Measurements from ENCODE around the gene LRFN2. TPM values are rescaled to one million over a fixed set of nuclear protein-coding genes. Genes with fewer than 3 reads are reported as not detected.

Gene LRFN2
- total RNA-seq, 1 donor, result not detected

GRCh38 chr6:40520084-40520483, 67.1 kb downstream of the LRFN2 start:
- H3K4me1 ChIP-seq (ENCODE audit: insufficient read depth, low read length), result no peaks in the 10 kb centered on the region
- H3K79me2 ChIP-seq (ENCODE audit: insufficient read depth, low read length), result no peaks in the 10 kb centered on the region
- no peaks in the 10 kb centered on the region for H3K36me3 ChIP-seq (ENCODE audit: insufficient read depth, low read length)
- H3K27me3 ChIP-seq (ENCODE audit: insufficient read depth, low read length), result no peaks in the 10 kb centered on the region
- no peak for DNase-seq (ENCODE audit: insufficient read length, low spot score, missing footprints)
- H3K27ac ChIP-seq (ENCODE audit: low read depth, low read length), result no peak overlapping the region
- TF ChIP-seq CTCF (IDR thresholded peaks at IDR 0.05; ENCODE audit: extremely low read depth, low read depth, low read length), result no peak
- no peak overlapping the region for H3K4me3 ChIP-seq (ENCODE audit: insufficient read depth, low read length)
- H4K20me1 ChIP-seq (ENCODE audit: insufficient read depth, low read length), result no peaks in the 10 kb centered on the region
- H3K9me3 ChIP-seq (ENCODE audit: low read depth, low read length), result no peaks in the 10 kb centered on the region
- H3K4me2 ChIP-seq (ENCODE audit: insufficient read depth, low read length), result no peak overlapping the region
- no peak overlapping the region for H2AFZ ChIP-seq (ENCODE audit: low read length)

GRCh38 chr6:40517654-40518053, 69.5 kb downstream of the LRFN2 start:
- no peak for TF ChIP-seq CTCF (IDR thresholded peaks at IDR 0.05; ENCODE audit: extremely low read depth, low read depth, low read length)
- DNase-seq (ENCODE audit: insufficient read length, low spot score, missing footprints), result no peak
- no peak overlapping the region for H2AFZ ChIP-seq (ENCODE audit: low read length)
- no peak overlapping the region for H3K4me3 ChIP-seq (ENCODE audit: insufficient read depth, low read length)
- H3K79me2 ChIP-seq (ENCODE audit: insufficient read depth, low read length), result no peaks in the 10 kb centered on the region
- no peak overlapping the region for H3K4me2 ChIP-seq (ENCODE audit: insufficient read depth, low read length)
- no peaks in the 10 kb centered on the region for H3K27me3 ChIP-seq (ENCODE audit: insufficient read depth, low read length)
- H3K4me1 ChIP-seq (ENCODE audit: insufficient read depth, low read length), result no peaks in the 10 kb centered on the region
- no peaks in the 10 kb centered on the region for H3K9me3 ChIP-seq (ENCODE audit: low read depth, low read length)
- H4K20me1 ChIP-seq (ENCODE audit: insufficient read depth, low read length), result no peaks in the 10 kb centered on the region
- no peak overlapping the region for H3K27ac ChIP-seq (ENCODE audit: low read depth, low read length)
- H3K36me3 ChIP-seq (ENCODE audit: insufficient read depth, low read length), result no peaks in the 10 kb centered on the region

- no peak for TF ChIP-seq CTCF (IDR thresholded peaks at IDR 0.05; ENCODE audit: extremely low read depth, low read depth, low read length)
- H3K36me3 ChIP-seq (ENCODE audit: insufficient read depth, low read length), result no peaks in the 10 kb centered on the region
- H3K4me3 ChIP-seq (ENCODE audit: insufficient read depth, low read length), result no peak overlapping the region
- no peak overlapping the region for H3K27ac ChIP-seq (ENCODE audit: low read depth, low read length)
- no peaks in the 10 kb centered on the region for H4K20me1 ChIP-seq (ENCODE audit: insufficient read depth, low read length)
- H3K4me2 ChIP-seq (ENCODE audit: insufficient read depth, low read length), result no peak overlapping the region
- H3K9me3 ChIP-seq (ENCODE audit: low read depth, low read length), result no peaks in the 10 kb centered on the region
- H3K4me1 ChIP-seq (ENCODE audit: insufficient read depth, low read length), result no peaks in the 10 kb centered on the region
- no peaks in the 10 kb centered on the region for H3K27me3 ChIP-seq (ENCODE audit: insufficient read depth, low read length)
- no peak for DNase-seq (ENCODE audit: insufficient read length, low spot score, missing footprints)
- H3K79me2 ChIP-seq (ENCODE audit: insufficient read depth, low read length), result no peaks in the 10 kb centered on the region
- H2AFZ ChIP-seq (ENCODE audit: low read length), result no peak overlapping the region
These were observed 70.7 kb downstream of the LRFN2 start for GRCh38 chr6:40516429-40516828.

- no peaks in the 10 kb centered on the region for H3K79me2 ChIP-seq (ENCODE audit: insufficient read depth, low read length)
- H4K20me1 ChIP-seq (ENCODE audit: insufficient read depth, low read length), result no peaks in the 10 kb centered on the region
- H3K36me3 ChIP-seq (ENCODE audit: insufficient read depth, low read length), result no peaks in the 10 kb centered on the region
- TF ChIP-seq CTCF (IDR thresholded peaks at IDR 0.05; ENCODE audit: extremely low read depth, low read depth, low read length), result no peak
- H3K4me1 ChIP-seq (ENCODE audit: insufficient read depth, low read length), result no peaks in the 10 kb centered on the region
- no peak overlapping the region for H3K4me2 ChIP-seq (ENCODE audit: insufficient read depth, low read length)
- no peak overlapping the region for H3K4me3 ChIP-seq (ENCODE audit: insufficient read depth, low read length)
- H3K27me3 ChIP-seq (ENCODE audit: insufficient read depth, low read length), result no peaks in the 10 kb centered on the region
- no peak overlapping the region for H2AFZ ChIP-seq (ENCODE audit: low read length)
- DNase-seq (ENCODE audit: insufficient read length, low spot score, missing footprints), result no peak
- no peak overlapping the region for H3K27ac ChIP-seq (ENCODE audit: low read depth, low read length)
- H3K9me3 ChIP-seq (ENCODE audit: low read depth, low read length), result no peaks in the 10 kb centered on the region
These were observed 74.8 kb downstream of the LRFN2 start for GRCh38 chr6:40512340-40512739.

All from osteoblast (primary cell).